Iris pigment epithelial cell (primary cell): ENCODE measurements around the gene IFT88.
"Not testable (repeated sequence)": the region's sequence is repeated elsewhere in the genome, so short reads cannot be mapped to it uniquely, and the experiment has no call there.

ENCODE experiments used
- DNase-seq: peaks from one replicate; pipeline ENCODE4 v3.0.0-alpha.2; 2011; ENCODE audit warnings: low read depth

IFT88 gene

GRCh38 chr13:20633802-20634201 lies 66.8 kb downstream of the IFT88 start:
- DNase-seq: no peak

GRCh38 chr13:20636079-20636478 lies 69.1 kb downstream of the IFT88 start:
- no peak for DNase-seq

GRCh38 chr13:20637811-20638210 lies 70.9 kb downstream of the IFT88 start:
- DNase-seq: no peak

- DNase-seq: no peak
Measured at GRCh38 chr13:20647758-20648157, 80.8 kb downstream of the IFT88 start.

DNA sequence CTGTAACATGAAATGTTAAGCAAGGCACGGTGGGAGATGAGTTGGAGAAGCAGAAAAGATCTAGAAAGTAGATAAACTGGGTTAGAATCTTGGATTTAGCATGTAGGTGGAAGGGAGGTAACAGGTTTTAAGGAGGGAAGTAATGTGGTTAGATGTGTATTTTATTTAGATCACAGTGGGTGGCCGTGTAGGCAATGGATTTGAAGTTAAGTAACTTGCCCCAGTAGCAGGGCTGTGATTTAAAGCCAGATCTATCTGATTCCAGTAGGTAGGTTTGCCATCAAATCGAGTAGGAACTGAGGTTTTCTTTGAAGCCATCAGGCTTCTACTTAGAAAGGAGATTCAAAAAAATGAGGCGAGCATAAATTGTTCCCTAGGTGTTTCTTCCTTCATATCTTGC lies 86.0 kb downstream of the IFT88 start:
- no peak for DNase-seq

DNA sequence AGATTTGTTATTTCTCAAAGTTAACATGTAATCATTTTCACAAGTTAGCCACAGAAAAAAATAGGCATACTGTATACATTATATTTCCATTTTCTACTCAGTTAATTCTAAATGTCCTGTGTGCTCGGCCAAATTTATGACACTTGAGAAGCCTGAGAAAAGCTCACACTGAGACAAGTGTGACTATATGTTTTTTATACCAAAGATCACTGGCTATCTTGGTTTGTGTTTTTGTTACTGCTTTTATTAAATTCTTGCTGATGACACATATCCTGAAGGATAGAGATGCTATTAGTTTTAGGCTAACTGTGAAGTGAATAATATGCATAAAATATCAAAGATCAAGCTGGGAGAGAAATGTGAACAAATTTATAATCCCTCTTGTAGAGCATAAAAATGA lies 87.2 kb downstream of the IFT88 start:
- DNase-seq: peak; percentile 50

DNA sequence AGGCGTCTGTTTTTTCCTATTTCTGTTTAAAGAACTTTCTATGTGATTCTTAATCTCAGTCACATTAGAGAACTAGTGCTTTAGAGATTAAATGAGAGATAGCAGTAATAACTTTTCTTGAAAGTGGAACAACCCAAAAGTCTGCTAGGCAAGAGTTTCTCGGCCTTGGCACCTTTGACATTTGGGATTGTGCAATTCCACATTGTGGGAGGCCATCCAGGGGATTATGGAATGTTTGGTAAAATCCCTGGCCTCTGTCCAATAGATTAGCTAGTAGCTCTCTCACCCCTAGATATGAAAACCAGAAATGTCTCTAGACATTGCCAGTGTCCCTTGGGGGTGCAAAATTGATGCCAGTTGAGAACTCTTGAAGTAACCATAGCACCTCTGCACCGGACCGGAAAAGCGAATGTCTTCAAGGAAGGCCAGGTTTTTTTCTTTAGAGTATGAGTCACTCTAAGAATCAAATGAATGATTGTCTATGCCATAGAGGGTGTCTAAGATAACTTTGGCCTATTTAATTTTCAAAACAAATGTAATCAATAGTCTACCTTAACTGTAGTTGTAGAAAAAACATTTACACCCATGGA lies 91.6 kb downstream of the IFT88 start:
- no peak for DNase-seq

GRCh38 chr13:20664351-20664750 lies 97.4 kb downstream of the IFT88 start:
- no peak for DNase-seq

DNA sequence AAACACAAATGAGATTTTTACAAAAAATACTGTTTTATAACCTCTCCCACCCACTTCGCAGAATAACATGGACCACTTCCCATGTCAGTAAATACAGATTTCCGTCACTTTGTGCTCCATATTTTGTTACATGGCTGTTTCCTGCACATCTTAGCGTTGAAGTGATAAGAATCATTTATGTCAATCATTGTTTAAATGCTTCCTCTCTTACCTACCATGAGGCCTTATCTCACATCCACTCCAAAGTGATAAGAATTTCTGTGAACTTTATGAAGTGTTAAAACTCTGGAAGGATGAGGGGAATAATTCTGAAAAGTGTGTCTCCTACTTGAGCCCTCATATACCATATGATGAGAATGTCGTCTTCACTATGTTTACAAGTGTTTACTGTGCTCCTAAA lies 100.0 kb downstream of the IFT88 start:
- DNase-seq: no peak

GRCh38 chr13:20667857-20668437 lies 101.0 kb downstream of the IFT88 start:
- no peak for DNase-seq

DNA sequence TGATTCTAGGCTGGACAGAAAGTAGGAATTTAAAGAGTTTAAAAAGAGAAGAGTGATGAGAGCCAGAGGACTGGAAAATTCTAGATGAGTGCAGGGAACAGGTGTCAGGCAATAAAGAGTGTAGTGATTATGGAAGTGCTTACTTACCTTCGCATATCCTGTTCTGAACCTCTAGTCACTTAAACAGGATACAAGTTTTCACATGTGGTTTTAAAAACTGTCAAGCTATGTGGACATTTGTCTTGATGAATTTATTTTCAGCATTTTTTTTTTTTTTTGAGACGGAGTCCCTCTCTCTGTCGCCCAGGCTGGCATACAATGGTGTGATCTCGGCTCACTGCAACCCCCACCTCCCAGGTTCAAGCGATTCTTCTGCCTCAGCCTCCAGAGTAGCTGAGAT lies 102.2 kb downstream of the IFT88 start:
- no peak for DNase-seq

GRCh38 chr13:20671789-20672188 lies 104.8 kb downstream of the IFT88 start:
- DNase-seq: no peak

DNA sequence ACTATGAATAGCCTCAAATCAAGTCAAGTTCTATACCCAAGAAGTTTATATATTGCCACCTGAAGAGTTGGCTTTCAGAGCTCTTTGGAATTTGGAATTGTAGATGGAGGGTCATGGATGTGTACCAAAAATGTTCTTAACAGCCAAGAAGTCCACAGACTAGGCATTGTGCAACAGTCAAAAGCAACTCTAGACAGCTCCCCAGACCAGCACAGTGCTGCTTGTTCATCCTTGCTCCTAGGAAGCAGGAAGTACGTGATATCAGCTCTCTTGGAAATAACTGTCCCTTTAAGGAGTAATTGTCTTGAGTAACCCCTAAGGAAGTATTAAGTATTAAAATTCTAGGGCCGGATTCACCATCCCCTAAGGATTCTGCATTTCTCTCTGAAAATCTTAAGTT lies 105.8 kb downstream of the IFT88 start:
- peak; percentile 75 for DNase-seq

DNA sequence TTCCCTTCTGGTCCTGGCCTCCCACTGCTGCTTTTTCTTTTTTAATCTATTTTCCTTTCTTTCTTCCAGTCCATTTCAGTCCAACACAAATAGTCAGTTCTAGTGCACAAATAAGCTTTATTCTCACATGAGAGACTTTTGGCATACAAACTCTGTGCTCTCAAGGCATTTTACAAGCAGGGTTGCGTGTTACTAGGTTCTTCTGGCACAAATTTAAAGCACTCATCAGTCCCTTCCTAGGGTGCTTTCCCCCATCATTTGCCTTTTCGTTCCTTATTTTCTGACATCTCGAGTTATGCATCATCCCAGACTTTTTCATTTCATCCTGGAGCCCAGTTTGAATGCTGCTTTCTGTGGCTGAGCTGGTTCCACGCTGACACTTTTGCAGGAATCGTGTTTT lies 106.8 kb downstream of the IFT88 start:
- DNase-seq: no peak

GRCh38 chr13:20676213-20676612 lies 109.3 kb downstream of the IFT88 start:
- no peak for DNase-seq

- not testable (repeated sequence) for DNase-seq
Measured at GRCh38 chr13:20678606-20679005, 111.6 kb downstream of the IFT88 start.

DNA sequence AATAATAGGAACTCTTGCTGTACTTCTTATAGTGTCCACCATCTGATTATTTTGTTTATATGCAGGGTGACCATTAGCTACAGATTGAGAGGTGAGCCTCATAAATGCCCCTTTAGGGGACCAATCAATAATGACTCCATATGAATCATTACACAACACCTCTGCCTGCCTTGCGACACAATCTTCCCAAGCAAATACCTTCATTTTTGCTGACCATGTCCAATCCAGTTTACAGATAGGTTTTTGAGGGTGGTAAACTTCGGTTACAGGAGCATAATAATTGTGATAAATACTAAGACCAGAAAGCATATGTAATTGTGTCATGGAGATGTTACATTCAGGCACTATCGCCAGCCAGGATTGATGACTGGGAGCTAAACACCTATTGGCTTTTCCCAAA lies 112.9 kb downstream of the IFT88 start:
- DNase-seq: no peak

GRCh38 chr13:20680416-20681080 lies 113.6 kb downstream of the IFT88 start:
- DNase-seq: no peak

GRCh38 chr13:20681481-20681880 lies 114.5 kb downstream of the IFT88 start:
- peak; percentile 85 for DNase-seq

DNA sequence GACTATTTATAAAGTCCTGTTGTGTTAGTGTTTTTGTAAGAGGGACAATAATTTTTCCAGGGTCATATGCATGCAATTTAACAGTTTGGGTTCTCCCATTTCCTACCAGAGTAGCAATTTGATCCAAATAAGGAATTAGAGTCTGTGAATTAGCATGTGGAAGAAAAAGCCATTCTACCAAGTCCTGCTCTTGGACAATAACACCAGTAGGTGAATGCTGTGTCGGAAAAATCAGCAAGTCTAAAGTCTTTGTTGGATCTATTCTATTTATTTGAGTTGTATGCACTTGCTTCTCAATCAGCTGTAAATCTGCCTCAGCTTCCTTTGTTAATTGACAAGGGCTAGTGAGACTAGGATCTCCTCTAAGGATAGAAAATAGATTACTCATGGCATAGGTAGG lies 115.1 kb downstream of the IFT88 start:
- DNase-seq: no peak

- DNase-seq: no peak
Measured at GRCh38 chr13:20684041-20684440, 117.1 kb downstream of the IFT88 start.

DNA sequence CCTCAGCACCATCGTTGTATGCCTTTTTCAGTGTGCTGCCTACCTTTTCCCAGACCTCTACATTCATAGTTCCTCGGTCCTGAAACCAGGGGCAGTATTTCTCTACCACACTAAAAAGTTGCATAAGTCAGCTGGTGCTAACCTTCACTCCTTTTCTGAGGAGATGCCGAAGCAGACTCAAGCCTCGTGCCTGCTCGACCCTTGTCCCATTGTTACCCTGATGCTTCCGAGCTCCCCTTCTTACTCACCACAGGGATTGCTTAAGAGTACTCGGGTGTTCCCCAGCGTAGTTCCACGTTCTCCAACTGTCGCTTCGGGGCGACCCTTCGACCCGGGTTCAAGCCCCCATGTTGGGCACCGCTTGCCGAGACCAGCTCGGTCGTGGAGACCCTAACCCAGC lies 117.6 kb downstream of the IFT88 start:
- peak; percentile 65 for DNase-seq

GRCh38 chr13:20685092-20685491 lies 118.1 kb downstream of the IFT88 start:
- DNase-seq: no peak

DNA sequence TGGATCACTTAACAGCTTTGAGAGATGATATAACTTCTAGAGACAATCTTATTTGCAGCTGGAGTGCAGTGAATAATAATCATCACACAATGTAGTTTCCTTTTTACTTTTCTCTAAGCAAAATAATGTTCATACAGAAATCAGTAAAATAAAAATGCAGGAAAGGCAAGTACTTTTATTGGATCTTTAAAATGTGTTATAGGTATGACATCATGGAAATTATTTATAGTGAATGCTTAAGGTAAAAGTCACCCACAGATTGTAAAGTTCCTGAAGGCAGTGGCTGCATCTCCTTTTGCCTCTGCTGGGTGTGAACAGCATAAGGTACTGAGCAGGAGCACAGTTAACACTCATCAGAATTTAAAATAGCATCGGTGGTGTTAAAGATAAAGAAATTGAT lies 119.2 kb downstream of the IFT88 start:
- DNase-seq: no peak
